SW 1271 (cell line): Measurements from ENCODE around the gene S1PR4.
"Not testable (repeated sequence)": the region's sequence is repeated elsewhere in the genome, so short reads cannot be mapped to it uniquely, and the experiment has no call there.

Source experiments
- DNase-seq, 2 experiments: peaks; one replicate each; lab custom pipeline; 2025; lab: John Stamatoyannopoulos, UW

Gene S1PR4

DNA sequence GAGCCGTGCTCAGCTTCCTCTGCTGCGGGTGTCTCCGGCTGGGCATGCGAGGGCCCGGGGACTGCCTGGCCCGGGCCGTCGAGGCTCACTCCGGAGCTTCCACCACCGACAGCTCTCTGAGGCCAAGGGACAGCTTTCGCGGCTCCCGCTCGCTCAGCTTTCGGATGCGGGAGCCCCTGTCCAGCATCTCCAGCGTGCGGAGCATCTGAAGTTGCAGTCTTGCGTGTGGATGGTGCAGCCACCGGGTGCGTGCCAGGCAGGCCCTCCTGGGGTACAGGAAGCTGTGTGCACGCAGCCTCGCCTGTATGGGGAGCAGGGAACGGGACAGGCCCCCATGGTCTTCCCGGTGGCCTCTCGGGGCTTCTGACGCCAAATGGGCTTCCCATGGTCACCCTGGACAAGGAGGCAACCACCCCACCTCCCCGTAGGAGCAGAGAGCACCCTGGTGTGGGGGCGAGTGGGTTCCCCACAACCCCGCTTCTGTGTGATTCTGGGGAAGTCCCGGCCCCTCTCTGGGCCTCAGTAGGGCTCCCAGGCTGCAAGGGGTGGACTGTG lies 1.2 kb downstream of the S1PR4 start:
- DNase-seq: no peak

- DNase-seq: no peak
Observed at GRCh38 chr19:3183721-3184641, 5.4 kb downstream of the S1PR4 start.

GRCh38 chr19:3184847-3185460 lies 6.4 kb downstream of the S1PR4 start:
- DNase-seq: peak in 1 of 2 experiments; percentile 88

- peak; percentile 65 to 96 for DNase-seq
Observed at GRCh38 chr19:3185461-3186159, 7.0 kb downstream of the S1PR4 start, which contains the start of gene NCLN. TSS of gene NCLN (plus strand) at chr19:3185930. CDS start at chr19:3186031, 101 bp downstream.

DNA sequence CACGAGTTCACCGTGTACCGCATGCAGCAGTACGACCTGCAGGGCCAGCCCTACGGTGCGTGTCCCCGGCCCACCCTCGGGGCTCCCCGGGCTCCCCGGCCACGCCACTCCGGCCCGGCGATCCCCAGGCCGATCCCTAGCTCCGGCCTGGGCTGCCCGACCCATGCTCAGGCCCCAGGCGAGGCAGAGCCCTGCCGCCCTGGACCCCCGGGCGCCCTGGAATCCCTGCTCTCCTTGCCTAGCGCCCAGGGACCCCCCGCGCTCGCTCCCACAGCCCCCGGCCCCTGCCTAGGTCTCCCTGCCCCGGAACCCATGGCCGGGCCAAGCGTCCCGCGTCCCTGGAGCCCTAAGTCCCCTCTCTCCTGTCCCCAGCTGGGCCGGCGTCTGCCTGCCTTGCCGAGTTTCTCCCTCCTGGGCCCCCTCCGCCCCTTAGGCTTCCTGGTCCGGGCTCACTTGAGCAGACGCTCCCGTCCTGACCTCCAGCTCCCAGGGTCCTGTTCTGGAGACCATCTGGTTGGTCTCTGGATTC lies 7.7 kb downstream of the S1PR4 start:
- DNase-seq: no peak

GRCh38 chr19:3186891-3187661 lies 8.5 kb downstream of the S1PR4 start:
- no peak for DNase-seq

- DNase-seq: no peak
Observed at GRCh38 chr19:3187662-3188511, 9.3 kb downstream of the S1PR4 start.

GRCh38 chr19:3188627-3189596 lies 10.3 kb downstream of the S1PR4 start:
- no peak for DNase-seq

GRCh38 chr19:3189702-3190469 lies 11.3 kb downstream of the S1PR4 start:
- DNase-seq: no peak

DNA sequence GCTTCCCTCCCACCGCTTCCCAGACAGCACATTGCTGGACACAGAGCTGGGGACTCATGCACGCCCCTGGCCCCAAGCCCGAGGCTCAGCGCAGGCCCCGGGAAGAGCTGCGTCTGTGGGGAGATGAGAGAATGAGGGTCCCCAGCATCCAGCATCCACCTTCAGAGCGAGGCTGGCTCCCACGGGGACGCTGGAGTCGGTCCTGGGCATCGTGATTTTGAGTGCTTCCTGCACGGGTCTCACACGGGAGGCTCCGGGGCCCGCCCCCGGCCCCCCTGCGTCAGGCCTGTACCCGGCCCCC lies 11.9 kb downstream of the S1PR4 start:
- DNase-seq: no peak

DNA sequence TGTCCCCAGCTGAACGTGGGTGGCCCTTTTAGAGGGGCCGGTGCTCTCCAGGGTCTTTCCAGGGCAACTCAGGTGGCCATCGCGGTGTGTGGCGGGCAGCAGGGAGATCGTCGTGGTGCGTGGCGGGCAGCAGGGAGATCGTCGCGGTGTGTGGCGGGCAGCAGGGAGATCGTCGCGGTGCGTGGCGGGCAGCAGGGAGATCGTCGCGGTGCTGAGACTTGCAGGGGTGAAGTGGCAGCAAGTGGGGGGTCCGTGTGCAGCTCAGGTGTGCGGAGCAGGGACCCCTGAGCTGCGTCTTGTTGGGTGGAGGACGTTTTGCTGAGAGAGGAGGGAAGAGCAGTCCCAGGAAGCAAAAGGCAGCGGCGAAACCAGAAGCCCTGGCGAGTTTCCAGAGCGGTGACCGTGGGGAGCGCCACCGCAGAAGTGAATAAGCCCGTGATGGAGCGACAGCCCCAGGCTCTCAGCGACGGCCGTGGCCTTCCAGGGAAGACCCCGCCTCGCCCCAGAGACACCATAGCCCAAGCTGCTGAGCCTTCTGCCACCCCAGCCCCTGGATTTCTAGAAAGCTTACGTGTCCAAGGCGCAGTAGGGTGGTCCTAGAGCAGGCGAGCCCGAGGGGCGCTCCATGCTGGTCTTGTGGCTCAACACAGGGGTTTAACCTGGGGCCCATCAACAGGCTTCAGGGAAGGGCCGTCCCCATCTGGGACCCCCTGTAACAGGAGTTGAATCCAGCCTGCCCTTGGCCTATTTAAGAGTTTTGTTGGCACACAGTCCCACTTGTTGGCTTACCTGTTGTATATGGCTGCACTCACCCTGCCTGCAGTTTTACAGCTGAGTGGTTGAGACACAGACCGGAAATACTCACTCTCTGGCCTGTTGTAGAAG lies 12.6 kb downstream of the S1PR4 start:
- DNase-seq: no peak

DNA sequence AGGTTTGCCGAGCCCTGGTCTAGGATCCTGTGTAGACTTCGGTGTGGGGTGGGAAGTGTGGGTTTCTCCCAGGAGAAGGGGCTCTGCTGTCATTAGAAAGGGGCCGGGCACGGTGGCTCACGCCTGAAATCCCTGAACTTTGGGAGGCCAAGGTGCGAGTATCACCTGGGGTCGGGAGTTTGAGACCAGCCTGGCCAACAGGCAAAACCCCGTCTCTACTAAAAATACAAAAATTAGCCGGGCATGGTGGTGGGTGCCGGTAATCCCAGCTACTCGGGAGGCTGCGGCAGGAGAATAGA lies 13.2 kb downstream of the S1PR4 start:
- not testable (repeated sequence) for DNase-seq

GRCh38 chr19:3192228-3192635 lies 13.7 kb downstream of the S1PR4 start:
- no peak for DNase-seq

DNA sequence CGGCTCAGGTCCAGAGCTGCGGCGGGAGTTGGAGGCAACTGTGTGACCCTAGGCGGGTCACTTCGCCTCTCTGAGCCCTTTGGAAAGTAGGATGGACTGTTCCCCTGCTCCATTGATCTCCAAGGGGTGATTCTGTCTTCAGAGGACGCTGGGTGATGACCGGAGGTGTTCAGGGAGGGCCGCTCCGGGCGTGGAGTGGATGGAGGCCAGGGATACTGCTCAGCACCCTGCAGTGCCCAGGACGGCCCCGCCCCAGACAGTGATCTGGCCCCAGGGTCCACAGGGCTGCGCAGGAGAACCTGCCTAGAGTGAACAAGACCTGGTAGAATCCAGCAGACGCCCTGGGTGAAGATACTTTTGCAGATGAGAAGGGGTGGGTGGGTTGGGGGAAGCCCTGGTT lies 14.1 kb downstream of the S1PR4 start:
- no peak for DNase-seq

GRCh38 chr19:3193256-3194105 lies 14.9 kb downstream of the S1PR4 start:
- no peak for DNase-seq
